Trophoblast cell (in vitro differentiated cells and primary cell): ENCODE results near the gene ARHGEF33.

Experiments
- DNase-seq, 2 donors: peaks; one replicate each; pipeline ENCODE4 v3.0.0-alpha.2; 2016
- H2AFZ ChIP-seq: 2 replicates; pipeline ENCODE4 v1.6.1; 2013; ENCODE audit warnings: low read length, moderate library complexity, mild to moderate bottlenecking; ENCODE audit not compliant: insufficient read depth, poor library complexity
- H2AK5ac ChIP-seq: 2 replicates; pipeline ENCODE4 v1.6.1; 2013; ENCODE audit warnings: mild to moderate bottlenecking, low read length
- H2BK120ac ChIP-seq: 2 replicates; pipeline ENCODE4 v1.6.1; 2013; ENCODE audit warnings: low read length, mild to moderate bottlenecking, moderate library complexity; ENCODE audit not compliant: insufficient read depth, poor library complexity
- H2BK12ac ChIP-seq: 2 replicates; pipeline ENCODE4 v1.6.1; 2013; ENCODE audit warnings: mild to moderate bottlenecking, low read length, moderate library complexity
- H2BK5ac ChIP-seq: 2 replicates; pipeline ENCODE4 v1.6.1; 2013; ENCODE audit warnings: low read length, low read depth, moderate library complexity, mild to moderate bottlenecking; ENCODE audit not compliant: poor library complexity
- H3K14ac ChIP-seq: 2 replicates; pipeline ENCODE4 v1.6.1; 2013; ENCODE audit warnings: mild to moderate bottlenecking, low read length
- H3K18ac ChIP-seq: 2 replicates; pipeline ENCODE4 v1.6.1; 2013; ENCODE audit warnings: mild to moderate bottlenecking, low read length
- H3K23ac ChIP-seq: 2 replicates; pipeline ENCODE4 v1.6.1; 2013; ENCODE audit warnings: low read length
- H3K27ac ChIP-seq: 2 replicates; pipeline ENCODE4 v1.5.1; 2013; ENCODE audit warnings: low read depth, mild to moderate bottlenecking, inconsistent platforms, low read length, moderate library complexity
- H3K27me3 ChIP-seq: 2 replicates; pipeline ENCODE4 v1.6.1; 2013; ENCODE audit warnings: inconsistent platforms, mild to moderate bottlenecking, low read length, moderate library complexity; ENCODE audit not compliant: insufficient read depth
- H3K36me3 ChIP-seq, 2 experiments: 1 replicate in 1 of 2; 2 replicates in 1 of 2; pipeline ENCODE4 v1.6.1; 2013; ENCODE audit warnings: low read length in 2 of 2, mild to moderate bottlenecking in 2 of 2, moderate library complexity in 1 of 2; ENCODE audit not compliant: insufficient read depth in 2 of 2, control insufficient read depth in 1 of 2
- H3K4ac ChIP-seq: 2 replicates; pipeline ENCODE4 v1.6.1; 2013; ENCODE audit warnings: low read depth, mild to moderate bottlenecking, low read length, moderate library complexity
- H3K4me1 ChIP-seq, 2 experiments: 1 replicate in 1 of 2; 2 replicates in 1 of 2; pipeline ENCODE4 v1.6.1; 2013; ENCODE audit warnings: low read length in 2 of 2, mild to moderate bottlenecking in 2 of 2, moderate library complexity in 1 of 2; ENCODE audit not compliant: insufficient read depth in 2 of 2, control insufficient read depth in 1 of 2
- H3K4me2 ChIP-seq: 2 replicates; pipeline ENCODE4 v1.6.1; 2013; ENCODE audit warnings: inconsistent platforms, mild to moderate bottlenecking, low read length, moderate library complexity
- H3K4me3 ChIP-seq: 2 replicates; pipeline ENCODE4 v1.5.1; 2013; ENCODE audit warnings: mild to moderate bottlenecking, low read depth, low read length, inconsistent platforms
- H3K79me1 ChIP-seq: one replicate; pipeline ENCODE4 v1.6.1; 2013; ENCODE audit warnings: low read length
- H3K79me2 ChIP-seq: 2 replicates; pipeline ENCODE4 v1.6.1; 2013; ENCODE audit warnings: low read length, mild to moderate bottlenecking; ENCODE audit not compliant: control insufficient read depth, insufficient read depth, poor library complexity
- H3K9ac ChIP-seq: 2 replicates; pipeline ENCODE4 v1.6.1; 2013; ENCODE audit warnings: mild to moderate bottlenecking, low read length
- H3K9me3 ChIP-seq: 2 replicates; pipeline ENCODE4 v1.6.1; 2013; ENCODE audit warnings: low read depth, mild to moderate bottlenecking, control low read depth, inconsistent platforms, low read length; ENCODE audit not compliant: insufficient read depth
- H4K12ac ChIP-seq: 2 replicates; pipeline ENCODE4 v1.6.1; 2013; ENCODE audit warnings: low read depth, mild to moderate bottlenecking, low read length, moderate library complexity
- H4K8ac ChIP-seq: 2 replicates; pipeline ENCODE4 v1.6.1; 2013; ENCODE audit warnings: low read depth, mild to moderate bottlenecking, low read length, moderate library complexity
- H4K91ac ChIP-seq: one replicate; pipeline ENCODE4 v1.6.1; 2013; ENCODE audit warnings: low read depth, mild to moderate bottlenecking, low read length, moderate library complexity
- WGBS: extraction: QIAGEN DNeasy Blood & Tissue Kit; methylation state at CpG from one replicate; pipeline ENCODE4 v1.1.7; 2013; ENCODE audit warnings: missing lambda C conversion rate; ENCODE audit not compliant: insufficient read length, insufficient coverage; ENCODE audit errors: extremely low coverage; 5-methylcytosine and 5-hydroxymethylcytosine counted together

Gene ARHGEF33

GRCh38 chr2:38968021-38968420, 78.3 kb downstream of the ARHGEF33 start:
- H2BK5ac ChIP-seq, result no peak overlapping the region
- H2AFZ ChIP-seq, result no peak overlapping the region
- no peak overlapping the region for H3K4ac ChIP-seq
- no peaks in the 10 kb centered on the region for H3K27me3 ChIP-seq
- H4K91ac ChIP-seq, result no peak overlapping the region
- no peak overlapping the region for H3K4me3 ChIP-seq
- no peak overlapping the region for H2BK120ac ChIP-seq
- no peak overlapping the region for H3K23ac ChIP-seq
- H2AK5ac ChIP-seq, result no peak overlapping the region
- H3K27ac ChIP-seq, result no peak overlapping the region
- H4K12ac ChIP-seq, result no peak overlapping the region
- H3K4me2 ChIP-seq, result no peak overlapping the region
- no peaks in the 10 kb centered on the region for H3K79me1 ChIP-seq
- H3K36me3 ChIP-seq, result no peaks in the 10 kb centered on the region
- H3K9ac ChIP-seq, result no peak overlapping the region
- H3K18ac ChIP-seq, result no peak overlapping the region
- H3K4me1 ChIP-seq, result no peaks in the 10 kb centered on the region
- DNase-seq, result peak; percentile 36 to 70
- no CpG with 5 or more reads among the region's 2 CpGs for WGBS
- no peaks in the 10 kb centered on the region for H3K9me3 ChIP-seq
- H2BK12ac ChIP-seq, result no peak overlapping the region
- no peaks in the 10 kb centered on the region for H3K79me2 ChIP-seq
- H4K8ac ChIP-seq, result no peak overlapping the region
- H3K14ac ChIP-seq, result no peak overlapping the region

- no CpG with 5 or more reads among the region's 4 CpGs for WGBS
- peak in 1 of 2 donors; percentile 32 for DNase-seq
- H3K36me3 ChIP-seq, result no peaks in the 10 kb centered on the region
- no peak overlapping the region for H4K91ac ChIP-seq
- H3K4me2 ChIP-seq, result no peak overlapping the region
- no peak overlapping the region for H3K4ac ChIP-seq
- H3K23ac ChIP-seq, result no peak overlapping the region
- no peak overlapping the region for H3K9ac ChIP-seq
- H3K18ac ChIP-seq, result no peak overlapping the region
- no peak overlapping the region for H2AFZ ChIP-seq
- H2BK120ac ChIP-seq, result no peak overlapping the region
- no peaks in the 10 kb centered on the region for H3K79me2 ChIP-seq
- H2BK12ac ChIP-seq, result no peak overlapping the region
- no peak overlapping the region for H2AK5ac ChIP-seq
- H3K4me1 ChIP-seq, result no peaks in the 10 kb centered on the region
- no peaks in the 10 kb centered on the region for H3K79me1 ChIP-seq
- H3K14ac ChIP-seq, result no peak overlapping the region
- H4K8ac ChIP-seq, result no peak overlapping the region
- H3K4me3 ChIP-seq, result no peak overlapping the region
- no peak overlapping the region for H4K12ac ChIP-seq
- no peaks in the 10 kb centered on the region for H3K27me3 ChIP-seq
- H3K9me3 ChIP-seq, result no peaks in the 10 kb centered on the region
- no peak overlapping the region for H3K27ac ChIP-seq
- H2BK5ac ChIP-seq, result no peak overlapping the region
Observed at GRCh38 chr2:38971377-38971776, 81.7 kb downstream of the ARHGEF33 start.

GRCh38 chr2:38973266-38973665, 83.6 kb downstream of the ARHGEF33 start:
- Histone ChIP-seq H3K79me1 (no peaks in the 10 kb centered on the region), H3K9me3 (no peaks in the 10 kb centered on the region), H3K9ac (no peak overlapping the region), H2AK5ac (no peak overlapping the region), H4K12ac (no peak overlapping the region), H3K14ac (no peak overlapping the region), H3K79me2 (no peaks in the 10 kb centered on the region), H3K36me3 (no peaks in the 10 kb centered on the region), H3K18ac (no peak overlapping the region), H2BK120ac (no peak overlapping the region), H3K23ac (no peak overlapping the region), H3K4me3 (no peak overlapping the region), H2BK12ac (no peak overlapping the region), H3K4me2 (no peak overlapping the region), H2BK5ac (no peak overlapping the region), H4K8ac (no peak overlapping the region), H3K4ac (no peak overlapping the region), H3K27me3 (no peaks in the 10 kb centered on the region), H3K27ac (no peak overlapping the region), H4K91ac (no peak overlapping the region), H3K4me1 (no peaks in the 10 kb centered on the region), H2AFZ (no peak overlapping the region)
- no peak for DNase-seq

GRCh38 chr2:38975042-38975441, 85.4 kb downstream of the ARHGEF33 start:
- no peak overlapping the region for H4K12ac ChIP-seq
- H3K18ac ChIP-seq, result no peak overlapping the region
- no peaks in the 10 kb centered on the region for H3K27me3 ChIP-seq
- no peak overlapping the region for H2BK120ac ChIP-seq
- H3K23ac ChIP-seq, result no peak overlapping the region
- no peak overlapping the region for H3K9ac ChIP-seq
- H3K9me3 ChIP-seq, result no peaks in the 10 kb centered on the region
- WGBS, result no CpG with 5 or more reads among the region's 6 CpGs
- H2AFZ ChIP-seq, result no peak overlapping the region
- H4K91ac ChIP-seq, result no peak overlapping the region
- no peak overlapping the region for H3K4ac ChIP-seq
- no peak overlapping the region for H2BK5ac ChIP-seq
- H2AK5ac ChIP-seq, result no peak overlapping the region
- no peak overlapping the region for H3K4me3 ChIP-seq
- no peak overlapping the region for H3K27ac ChIP-seq
- no peak overlapping the region for H4K8ac ChIP-seq
- H3K4me1 ChIP-seq, result no peaks in the 10 kb centered on the region
- no peaks in the 10 kb centered on the region for H3K79me1 ChIP-seq
- no peaks in the 10 kb centered on the region for H3K36me3 ChIP-seq
- no peak for DNase-seq
- no peak overlapping the region for H3K4me2 ChIP-seq
- H3K79me2 ChIP-seq, result no peaks in the 10 kb centered on the region
- no peak overlapping the region for H2BK12ac ChIP-seq
- no peak overlapping the region for H3K14ac ChIP-seq
